LoVo (cell line): ENCODE data around the gene FOLR2.
"Not testable (repeated sequence)": the region's sequence is repeated elsewhere in the genome, so short reads cannot be mapped to it uniquely, and the experiment has no call there.

Source experiments
- DNase-seq: peaks from one replicate; pipeline ENCODE4 v3.0.0-alpha.2; 2016; ENCODE audit warnings: low spot score

FOLR2 gene

DNA sequence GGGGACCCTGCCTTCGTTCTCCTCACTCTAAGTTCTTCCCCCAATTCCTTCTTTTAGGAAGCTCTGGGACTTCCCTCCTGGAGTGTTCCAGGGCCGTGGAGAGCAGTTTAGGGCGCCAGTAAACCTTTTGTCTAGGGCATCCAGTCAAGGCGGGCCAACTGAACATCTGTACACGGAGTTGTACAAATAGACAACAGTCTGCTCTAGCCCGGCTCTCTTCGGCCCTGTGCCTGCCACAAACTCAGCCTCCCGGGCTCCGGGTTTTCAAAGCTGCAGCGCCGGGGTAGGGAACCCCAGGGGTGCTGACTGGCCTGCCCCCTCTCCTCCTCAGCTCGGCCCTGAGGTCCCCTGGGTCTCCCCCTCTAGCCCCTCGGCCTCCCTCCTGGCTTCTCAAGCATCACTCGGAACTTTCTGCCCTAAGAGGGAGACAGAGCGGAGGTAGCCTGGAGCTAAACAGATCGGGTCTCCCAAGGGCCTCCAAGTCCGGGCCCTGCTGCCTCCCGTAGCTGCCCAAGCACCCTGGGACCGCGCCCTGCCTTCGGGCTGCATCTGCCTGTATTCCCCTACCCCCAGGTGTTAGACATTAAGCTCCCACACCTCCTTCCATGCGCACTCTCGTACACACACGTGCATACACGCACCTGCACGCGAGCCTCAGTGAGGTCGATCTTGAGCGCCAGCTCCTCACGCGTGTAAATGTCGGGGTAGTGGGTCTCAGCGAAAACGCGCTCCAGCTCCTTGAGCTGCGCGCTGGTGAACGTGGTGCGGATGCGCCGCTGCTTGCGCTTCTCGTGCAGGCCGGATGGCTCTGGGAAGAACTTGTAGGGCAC is 24.1 kb downstream of the FOLR2 start:
- DNase-seq = no peak

DNA sequence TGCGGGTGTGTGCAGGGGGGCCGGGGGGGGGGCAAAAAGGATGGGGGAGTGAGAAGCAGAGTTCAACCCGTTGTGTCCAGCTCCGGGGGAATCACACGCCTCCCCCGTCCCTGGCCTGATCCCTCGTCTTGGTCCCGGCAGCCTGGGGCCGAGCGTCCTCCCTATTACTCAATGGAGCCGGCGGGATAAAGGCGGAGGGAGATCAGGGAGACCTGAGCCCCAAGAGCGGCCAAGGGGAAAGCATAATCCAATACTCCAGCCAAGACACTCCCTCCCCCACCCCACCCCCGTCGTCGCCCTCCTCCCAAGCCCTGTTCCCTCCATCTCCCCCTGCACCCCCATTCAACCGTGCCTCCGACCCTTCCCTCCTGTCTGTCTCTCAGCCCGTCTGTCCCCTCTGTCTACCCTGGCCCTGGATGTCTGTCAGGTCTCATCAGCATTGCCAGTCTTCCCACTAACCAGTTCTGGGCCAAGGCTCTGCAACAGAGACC is 24.7 kb downstream of the FOLR2 start:
- no peak for DNase-seq

DNA sequence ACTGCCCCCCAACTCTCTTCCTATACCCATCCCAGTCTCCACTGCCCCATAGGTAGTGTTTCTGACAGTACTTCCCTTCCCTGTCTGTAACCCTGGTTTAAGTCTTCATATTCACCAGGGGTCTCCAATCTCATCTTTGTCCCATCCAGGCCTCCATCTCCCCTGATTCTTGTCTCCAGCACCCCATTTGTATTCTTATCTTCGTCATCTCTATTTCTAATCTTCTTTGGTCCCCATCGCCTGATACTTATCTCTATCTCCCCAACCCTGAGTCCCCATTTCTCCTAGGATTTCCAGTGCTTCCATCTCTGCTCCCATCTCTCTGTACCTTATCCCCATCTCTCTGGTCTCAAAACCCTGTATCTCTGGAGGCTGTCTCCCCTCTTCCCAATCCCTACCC is 25.5 kb downstream of the FOLR2 start:
- DNase-seq = no peak

DNA sequence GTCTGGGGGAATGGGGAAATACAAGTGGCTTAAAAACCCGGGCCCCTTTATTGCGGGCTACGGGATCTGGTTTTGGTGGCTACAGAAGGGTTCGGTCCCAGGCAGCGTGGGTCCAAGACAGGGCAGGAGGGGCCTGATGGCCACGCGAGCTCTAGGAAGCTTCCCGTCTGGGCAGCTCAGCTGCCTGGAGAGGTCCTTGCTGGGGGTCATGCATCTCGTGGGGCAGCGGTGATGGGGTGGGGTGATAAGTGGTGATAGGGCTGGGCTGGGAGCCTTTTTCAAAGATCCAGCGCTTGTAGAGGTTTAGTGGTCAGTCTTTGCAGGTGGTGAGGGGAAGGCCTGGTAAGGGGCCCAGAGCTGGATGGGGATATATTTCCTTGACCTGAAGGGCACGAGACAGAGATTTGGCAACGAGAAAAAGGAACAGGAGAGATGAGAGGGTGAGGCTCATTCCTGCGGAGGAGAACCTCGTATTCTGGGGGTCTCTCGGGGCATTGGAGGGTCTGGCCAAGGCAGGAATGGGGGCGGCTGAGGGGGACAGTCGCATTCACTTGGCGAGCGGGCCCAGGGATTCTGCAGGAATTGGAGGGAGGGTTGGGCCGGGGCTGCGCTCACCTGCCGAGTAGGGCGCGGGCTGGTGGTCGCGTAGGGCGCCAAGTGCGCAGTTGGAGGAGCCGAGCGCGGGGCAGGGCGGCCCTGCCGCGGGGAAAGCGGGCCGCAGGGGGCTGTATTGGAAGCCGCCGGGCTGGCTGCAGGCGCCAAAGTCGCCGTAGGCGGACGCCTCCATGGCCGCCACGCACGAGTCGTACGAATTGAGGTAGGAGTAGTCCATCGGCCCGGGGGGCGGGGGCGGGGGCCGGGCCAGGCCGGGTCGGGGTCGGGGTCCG is 26.8 kb downstream of the FOLR2 start:
- no peak for DNase-seq

DNA sequence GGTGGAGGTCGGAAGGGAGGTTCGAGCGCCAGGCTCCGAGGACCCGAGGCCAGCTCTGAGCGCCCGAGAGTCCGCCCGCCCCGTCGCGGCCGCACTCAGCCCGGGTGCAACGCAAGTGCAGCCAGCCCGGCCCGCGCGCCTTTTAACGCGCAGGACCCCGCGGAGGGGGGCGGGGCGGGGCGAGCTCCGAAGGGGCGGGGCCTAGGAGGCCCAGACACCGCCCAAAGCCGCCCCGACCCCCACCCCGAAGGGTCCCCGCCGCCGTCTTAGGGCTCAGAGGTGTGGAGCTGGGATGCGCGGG is 27.4 kb downstream of the FOLR2 start, which contains the start of gene PHOX2A:
PHOX2A (minus strand) TSS at position 117 of the 301 bp plus-strand sequence. CDS start 172 bp downstream, outside the sequence.
- no peak for DNase-seq

DNA sequence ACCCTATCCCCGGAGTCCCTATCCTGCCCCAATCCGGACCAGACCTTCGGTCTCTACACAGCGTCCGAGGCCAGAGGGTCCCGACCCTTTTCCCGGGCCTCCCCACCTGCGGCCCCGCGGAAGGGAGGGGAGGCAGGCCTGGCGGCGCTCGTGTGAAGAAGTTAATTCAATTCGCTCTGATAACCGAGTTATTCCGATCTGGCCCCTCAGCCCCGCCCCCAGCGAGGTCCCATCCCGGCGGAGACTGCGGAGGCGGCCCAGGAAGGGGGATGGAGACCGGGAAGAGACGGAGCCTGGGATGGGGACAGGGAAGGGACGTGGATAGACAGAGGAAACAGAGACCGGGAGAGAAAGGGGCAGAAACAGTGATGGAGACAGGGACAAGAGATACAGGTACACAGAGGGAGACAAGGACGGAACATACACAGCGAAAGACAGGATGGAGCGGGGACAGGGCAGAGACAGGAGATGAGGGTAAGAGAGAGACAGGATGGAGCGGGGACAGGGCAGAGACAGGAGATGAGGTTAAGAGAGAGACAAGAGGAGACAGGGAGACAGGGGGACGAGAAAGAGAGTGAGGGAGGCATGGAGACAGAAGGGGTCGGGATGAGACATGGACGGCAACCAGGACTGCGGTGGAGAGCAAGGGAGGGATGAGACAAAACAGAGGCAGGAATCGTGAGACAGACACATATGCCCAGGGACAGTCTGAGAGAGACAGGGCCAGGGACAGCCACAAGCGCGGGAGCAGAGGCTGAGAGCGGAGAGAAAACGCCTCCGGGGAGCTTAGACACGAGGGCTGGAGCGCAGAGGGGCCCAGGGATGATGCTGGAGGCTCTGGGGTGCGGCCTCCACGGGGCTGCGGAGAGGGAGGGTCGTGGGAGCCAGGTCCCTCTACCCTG is 28.0 kb downstream of the FOLR2 start:
- no peak for DNase-seq

DNA sequence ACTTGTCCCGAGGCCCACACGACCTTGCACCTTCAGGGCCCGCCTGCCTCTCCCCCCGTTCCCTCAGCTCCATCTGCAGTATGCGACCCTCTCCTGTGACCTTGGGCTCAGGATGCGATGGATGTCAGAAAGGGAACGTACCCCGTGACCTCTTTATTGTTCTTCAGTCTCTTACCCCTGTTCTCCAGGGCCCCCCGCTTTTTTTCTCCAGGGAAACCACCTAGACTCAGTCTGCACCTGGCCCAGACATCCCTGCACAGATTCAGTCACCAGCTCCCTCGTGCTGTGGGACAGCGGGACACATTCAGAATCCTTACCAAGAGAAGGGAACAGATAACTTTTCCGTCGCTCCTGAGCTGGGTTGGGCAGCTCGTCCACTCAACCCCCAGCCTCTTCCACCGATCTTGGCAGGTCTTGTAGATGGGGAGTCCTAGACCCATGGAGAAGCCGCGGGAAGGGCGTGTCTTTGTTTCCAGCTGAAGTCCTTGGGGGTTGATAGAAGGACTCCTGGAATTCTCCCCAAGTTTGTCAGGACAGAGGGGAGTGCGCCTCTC is 28.7 kb downstream of the FOLR2 start:
- no peak for DNase-seq

DNA sequence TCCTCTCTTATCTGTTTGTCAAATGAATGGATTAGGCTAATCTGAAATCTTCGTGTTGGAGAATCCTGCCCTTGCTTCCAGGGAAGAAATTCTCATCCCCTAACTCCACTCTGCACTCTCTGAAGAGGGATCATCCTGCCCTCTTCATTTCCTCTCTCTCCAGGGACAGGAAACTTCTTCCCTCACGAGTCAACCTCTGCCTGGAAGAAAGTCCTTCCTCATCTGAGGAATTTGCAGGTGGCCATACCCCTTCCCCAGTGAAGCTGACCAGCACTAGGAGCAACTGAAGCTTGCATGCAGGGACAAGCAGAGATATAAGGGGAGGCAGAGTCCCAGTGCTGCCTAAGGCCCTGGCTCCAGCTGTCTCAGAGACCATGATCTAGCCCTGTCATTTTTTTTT is 31.0 kb downstream of the FOLR2 start:
- no peak for DNase-seq

DNA sequence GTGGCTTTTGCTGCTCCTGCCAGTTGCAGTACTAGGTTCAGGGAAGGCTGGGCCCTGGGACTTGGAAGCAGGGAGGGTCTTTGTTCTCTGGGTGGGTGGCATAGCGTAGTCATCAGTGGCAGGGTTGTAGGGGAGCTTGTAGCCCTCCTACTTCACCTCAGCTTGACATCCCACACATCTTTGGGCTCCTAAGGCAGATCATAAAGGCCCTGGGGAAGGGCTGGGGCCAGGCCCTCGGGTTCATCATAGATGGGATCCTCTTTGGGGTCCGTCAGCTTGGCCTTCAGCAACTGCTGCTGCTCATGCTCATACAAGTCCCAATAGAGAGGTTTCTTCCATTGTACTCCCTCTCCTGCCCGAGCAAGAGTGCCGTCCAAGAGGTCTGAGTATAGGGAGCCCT is 33.4 kb downstream of the FOLR2 start:
- no peak for DNase-seq

DNA sequence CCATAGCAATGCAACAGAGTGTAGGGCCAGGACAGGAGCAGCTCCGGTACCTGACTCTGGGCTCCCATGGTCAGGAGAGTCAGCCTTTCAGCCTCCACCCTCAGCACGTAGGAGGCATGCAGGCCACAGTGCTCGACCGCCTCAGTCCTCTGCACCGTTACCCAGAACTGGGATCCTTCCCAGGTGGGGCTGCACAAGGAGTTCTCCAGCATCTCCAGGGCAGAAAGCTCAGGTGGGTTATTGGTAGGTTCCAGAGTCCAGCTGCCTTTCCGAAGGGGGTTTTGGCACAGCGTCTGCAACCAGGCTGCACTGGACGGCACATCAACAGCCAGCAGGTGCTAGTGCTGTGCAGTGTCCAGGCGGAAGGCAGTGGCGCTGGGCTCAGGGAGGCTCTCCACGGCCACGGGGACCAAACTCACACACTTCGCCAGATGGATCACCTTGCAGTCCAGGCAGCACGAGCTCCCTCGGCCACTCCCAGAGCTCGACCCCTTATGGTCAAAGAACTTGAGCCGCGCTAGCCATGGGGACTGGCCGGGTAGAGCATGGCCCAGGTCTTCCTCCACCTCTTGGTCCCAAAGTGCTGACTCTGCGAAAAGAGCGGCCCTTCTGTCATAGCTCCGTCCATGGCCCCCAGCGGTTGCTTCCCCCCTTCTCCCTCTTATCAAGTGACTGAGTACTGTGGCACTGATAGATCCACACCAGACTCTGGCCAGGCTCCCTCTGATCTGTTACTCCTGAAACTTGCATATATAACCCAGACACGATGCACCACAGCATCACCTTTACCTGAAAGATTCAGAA is 34.3 kb downstream of the FOLR2 start:
- no peak for DNase-seq

DNA sequence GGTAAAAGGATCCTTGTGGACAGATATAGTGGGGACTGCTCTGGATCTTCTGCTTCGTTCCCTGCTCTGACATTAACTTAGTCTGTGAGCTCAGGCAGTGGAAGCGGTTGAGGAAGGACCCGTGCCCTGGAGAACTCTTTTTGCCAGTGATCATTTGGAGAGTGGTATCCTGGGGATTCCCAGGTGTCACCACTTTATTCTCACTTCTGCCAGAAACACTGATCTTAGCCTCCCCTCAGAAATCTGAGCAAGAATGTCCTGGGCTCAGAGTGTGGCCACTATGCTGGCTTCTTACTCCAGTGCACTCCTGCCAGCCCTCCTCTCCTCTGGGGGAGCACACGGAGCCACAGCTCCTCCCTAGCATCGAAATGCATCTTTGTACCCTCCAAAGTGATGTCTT is 35.0 kb downstream of the FOLR2 start:
- no peak for DNase-seq

DNA sequence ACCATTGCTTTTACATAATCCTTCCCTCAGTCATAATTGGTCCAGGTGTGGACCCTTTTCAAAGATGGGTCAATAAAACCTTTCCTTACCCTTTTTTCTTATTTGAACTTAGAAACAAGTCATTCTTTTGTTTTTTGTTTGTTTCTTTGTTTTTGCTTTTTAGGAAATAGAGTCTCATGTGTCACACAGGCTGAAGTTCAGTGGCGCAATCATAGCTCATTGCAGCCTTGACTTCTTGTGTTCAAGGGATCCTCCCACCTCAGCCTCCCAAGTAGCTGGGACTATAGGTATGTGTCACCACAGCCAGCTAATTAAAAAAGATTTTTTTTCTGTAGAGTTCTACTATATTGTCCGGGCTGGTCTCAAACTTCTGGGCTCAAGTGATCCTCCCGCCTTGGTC is 36.8 kb downstream of the FOLR2 start:
- no peak for DNase-seq

DNA sequence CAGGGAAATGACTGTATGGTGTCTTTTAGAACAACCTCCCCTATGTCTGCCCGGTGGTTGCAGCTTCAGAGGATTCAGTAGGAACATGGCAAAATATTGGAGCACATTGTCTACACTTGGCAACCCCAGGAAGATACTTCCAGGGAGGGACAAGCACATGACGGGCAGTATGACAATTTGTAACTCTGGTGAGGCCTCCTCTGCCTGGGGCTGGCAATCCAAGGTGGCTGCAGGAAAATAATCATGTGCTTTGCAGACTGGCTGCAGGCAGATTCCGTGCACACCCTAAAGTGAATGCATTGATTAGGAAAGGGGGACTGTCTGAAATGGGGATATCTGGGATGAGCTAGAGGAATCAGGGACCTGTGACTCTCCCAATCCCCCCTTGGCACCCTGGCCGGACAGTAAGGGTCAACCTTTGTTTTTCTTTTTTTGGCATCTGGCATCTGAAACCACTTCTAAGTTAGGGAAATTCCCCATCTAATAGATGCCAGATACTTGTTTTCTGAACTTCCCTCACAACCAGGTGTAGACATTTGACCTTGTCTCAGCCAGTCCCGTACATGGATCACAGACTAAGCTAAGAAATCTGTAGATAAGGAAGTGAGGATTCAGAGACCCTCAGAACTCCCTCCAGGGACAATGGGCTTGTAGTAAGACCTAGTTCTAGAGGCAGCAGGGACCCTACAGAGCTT is 37.9 kb downstream of the FOLR2 start:
- DNase-seq = no peak

DNA sequence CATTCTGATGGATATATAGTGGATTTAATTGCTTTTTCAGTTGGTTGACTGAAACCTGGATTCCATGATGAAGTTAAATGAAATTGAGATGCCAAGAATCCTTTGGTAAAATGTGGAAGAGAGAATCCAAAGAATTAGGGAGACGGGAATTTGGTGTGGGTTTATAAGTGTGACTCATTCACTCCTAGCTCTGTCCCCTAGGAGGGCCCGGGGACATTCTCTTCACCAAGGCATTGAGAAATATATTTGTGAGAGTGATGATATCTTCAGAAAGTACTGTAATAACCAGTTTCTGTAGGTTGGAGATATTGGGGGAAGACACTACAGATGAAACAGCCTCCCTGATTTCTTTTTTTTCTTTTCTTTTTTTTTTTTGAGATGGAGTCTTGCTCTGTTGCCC is 41.0 kb downstream of the FOLR2 start:
- DNase-seq = no peak

DNA sequence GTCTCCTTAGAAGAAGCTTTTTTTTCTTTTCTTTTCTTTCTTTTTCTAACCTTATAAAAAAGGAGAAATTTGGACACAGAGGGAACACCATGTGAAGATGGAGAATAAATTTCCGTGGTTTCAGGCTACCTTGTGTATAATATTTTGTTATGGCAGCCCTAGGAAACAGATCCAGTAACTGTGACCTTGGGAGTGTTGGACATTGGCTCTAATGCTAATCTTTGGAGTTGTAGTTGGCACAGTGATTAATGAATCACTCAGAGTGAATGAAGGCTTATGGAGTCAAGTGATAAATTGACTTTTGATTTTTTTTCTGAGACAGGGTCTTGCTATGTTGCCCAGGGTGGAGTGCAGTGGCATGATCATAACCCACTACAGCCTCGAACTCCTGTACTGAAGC is 42.9 kb downstream of the FOLR2 start:
- no peak for DNase-seq

DNA sequence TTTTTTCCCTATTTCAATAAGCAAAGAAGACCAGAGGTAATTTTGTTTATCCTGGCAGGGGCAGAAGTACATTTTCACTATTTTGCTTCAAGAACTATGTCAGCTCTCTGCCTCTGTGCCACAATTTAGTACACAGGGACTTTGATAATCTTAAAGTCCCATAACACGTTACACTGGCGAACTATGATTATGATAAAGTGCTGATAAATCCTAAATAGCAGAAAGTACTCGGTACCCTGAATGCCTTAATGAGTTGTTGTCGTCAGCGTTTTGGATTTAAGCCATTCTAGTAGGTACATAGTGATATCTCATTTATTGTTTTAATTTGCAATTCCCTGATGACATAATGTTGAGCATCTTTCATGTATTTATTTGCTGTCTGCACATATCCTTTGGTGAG is 44.0 kb downstream of the FOLR2 start:
- DNase-seq = no peak

DNA sequence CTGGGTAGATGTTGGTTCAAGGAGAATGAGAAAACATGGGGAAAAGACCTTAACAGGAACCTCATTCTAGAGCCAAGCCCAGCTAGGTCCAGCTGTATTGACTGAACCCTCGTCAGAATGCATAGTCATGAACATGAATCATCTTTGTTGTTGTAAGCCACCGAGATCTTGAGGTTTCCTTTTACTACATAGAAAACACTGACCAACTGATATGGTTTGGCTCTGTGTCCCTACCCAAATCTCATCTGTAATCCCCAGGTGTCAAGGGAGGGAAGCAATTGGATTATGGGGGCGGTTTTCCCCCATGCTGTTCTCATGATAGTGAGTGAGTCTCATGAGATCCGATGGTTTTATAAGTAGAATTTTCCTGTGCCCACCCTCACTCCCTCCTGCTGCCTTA is 46.8 kb downstream of the FOLR2 start:
- DNase-seq = peak; percentile 18

DNA sequence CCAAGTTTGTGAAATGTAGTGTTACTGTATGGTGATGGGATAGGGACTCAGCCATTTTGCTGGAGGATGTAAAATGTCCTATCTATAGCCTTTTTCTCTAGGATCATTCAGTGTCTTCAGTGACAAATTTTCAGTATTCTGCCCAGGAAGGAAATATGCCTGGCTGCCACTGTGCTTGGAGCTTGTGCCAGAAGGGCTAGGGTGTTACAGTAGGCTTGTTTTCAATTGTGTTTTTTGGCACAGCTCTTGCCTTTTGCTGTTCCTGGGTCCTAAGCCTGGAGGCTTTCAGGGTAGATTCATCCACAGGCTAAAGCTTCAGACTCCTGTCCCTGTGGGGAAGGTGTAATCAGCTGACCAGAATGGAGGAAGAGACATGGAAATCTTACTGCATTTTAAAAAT is 49.4 kb downstream of the FOLR2 start:
- no peak for DNase-seq

DNA sequence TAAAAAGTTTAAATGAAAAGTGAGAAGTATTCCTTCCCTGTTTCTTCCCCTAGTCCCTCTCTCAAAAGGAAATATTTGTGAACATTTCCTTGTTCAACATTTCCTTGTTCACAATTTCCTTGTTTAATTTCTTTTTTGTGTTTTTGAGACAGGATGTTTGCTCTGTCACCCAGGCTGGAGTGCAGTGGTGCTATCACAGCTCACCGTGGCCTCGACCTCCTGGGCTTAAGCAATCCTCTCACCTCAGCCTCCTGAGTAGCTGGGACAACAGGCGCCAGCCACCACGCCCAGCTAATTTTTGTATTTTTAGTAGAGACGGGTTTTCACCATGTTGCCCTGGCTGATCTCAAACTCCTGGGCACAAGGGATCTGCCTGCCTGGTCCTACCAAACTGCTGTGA is 50.4 kb downstream of the FOLR2 start:
- DNase-seq = not testable (repeated sequence)

DNA sequence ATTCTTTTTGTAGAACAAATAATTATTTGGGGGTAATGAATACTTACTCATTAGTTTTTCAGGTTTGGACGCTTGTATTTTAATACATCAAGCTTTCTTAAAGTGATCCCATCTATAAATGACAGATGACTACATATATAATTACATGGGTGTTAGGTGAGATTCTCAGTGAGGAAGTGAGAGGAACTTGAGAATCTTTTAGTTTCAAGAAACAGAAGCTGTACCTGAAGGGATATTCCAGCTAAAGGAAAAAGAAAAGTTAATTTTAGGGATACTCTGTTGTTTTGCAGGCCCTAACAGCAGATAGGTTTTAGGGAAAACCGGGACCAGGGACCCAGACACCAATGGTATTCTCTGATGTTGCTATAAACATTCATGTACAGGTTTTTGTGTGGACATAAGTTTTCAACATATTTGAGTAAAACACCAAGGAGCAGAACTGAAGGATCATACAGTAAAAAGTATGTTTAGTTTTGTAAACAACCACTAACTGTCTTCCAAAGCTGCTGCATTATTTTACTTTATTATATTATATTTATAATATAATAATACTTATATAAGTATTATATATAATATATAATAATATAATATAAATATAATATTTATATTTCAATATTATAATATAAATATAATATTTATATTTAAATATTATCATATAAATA is 51.5 kb downstream of the FOLR2 start:
- no peak for DNase-seq
